Epithelial cell of esophagus (primary cell): ENCODE measurements around the gene SH3BGRL2.
"Not testable (repeated sequence)": the region's sequence is repeated elsewhere in the genome, so short reads cannot be mapped to it uniquely, and the experiment has no call there.

Experiments used
- DNase-seq: peaks from one replicate; pipeline ENCODE4 v3.0.0; 2010; ENCODE audit warnings: low read depth
- H3K4me3 ChIP-seq: 2 replicates; pipeline ENCODE4 v1.5.1; 2011; ENCODE audit warnings: mild to moderate bottlenecking, low read length, control low read depth
- CTCF ChIP-seq: IDR thresholded peaks from 2 replicates; pipeline ENCODE4 v1.5.1; 2011; ENCODE audit warnings: low read depth, mild to moderate bottlenecking, low read length, control low read depth, inconsistent platforms; ENCODE audit not compliant: insufficient read depth; ENCODE audit errors: missing control alignments

Gene SH3BGRL2

DNA sequence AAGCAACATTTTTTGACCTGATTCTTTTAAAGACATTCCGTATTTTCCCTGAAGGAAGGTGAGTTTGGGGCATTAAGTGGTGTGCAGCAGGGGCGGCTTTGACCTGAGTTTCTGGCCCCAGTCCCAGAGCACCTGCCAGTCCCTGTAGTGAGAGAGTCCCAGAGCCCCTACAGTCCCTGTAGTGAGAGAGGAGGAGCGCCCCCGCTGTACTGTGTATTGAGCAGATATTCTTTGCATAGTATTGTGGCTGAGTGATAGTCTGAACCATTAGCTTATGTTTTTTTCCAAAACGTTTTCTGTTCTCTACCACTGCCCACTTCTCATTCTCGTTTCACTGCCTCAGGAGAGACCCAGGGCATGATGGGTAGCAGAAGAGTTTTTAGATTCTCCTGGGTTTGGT lies 17.2 kb upstream of the SH3BGRL2 start:
- DNase-seq = no peak
- no peak for TF ChIP-seq CTCF

GRCh38 chr6:79614326-79615305 lies 16.5 kb upstream of the SH3BGRL2 start:
- DNase-seq = no peak
- H3K4me3 ChIP-seq = no peak overlapping the region
- TF ChIP-seq CTCF = no peak

More for the DNA sequence above, 17.2 kb upstream of the SH3BGRL2 start:
- no peak overlapping the region for H3K4me3 ChIP-seq

DNA sequence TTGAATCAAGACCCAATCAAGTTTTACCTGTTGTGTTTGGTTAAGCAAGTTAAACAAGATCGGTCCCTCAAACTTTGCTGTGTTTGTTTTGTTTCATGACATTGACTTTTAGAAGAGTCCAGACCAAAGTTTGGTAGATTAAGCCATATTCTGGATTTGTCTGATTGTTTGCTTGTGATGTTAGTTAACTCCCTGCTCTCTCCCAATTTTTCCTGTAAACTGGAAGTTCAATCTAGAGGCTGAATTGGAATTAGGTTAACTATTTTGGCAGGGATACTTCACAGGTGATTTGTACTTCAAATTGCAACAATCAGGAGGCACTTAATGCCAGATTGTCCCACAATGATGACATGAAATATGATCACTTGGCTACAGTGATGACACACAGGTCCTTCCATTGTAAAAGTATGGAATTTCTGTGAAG lies 13.6 kb upstream of the SH3BGRL2 start:
- TF ChIP-seq CTCF = no peak
- DNase-seq = peak; percentile 21
- H3K4me3 ChIP-seq = no peak overlapping the region

DNA sequence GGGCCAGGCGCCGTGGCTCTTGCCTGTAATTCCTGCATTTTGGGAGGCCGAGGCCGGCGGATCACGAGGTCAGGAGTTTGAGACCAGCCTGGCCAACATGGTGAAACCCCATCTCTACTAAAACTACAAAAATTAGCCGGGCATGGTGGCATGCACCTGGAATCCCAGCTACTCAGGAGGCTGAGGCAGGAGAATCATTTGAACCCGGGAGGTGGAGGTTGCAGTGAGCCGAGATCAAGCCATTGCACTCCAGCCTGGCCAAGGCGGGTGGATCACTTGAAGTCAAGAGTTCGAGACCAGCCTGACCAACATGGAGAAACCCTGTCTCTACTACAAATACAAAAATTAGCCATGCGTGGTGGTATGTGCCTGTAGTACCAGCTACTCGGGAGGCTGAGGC lies 12.7 kb upstream of the SH3BGRL2 start:
- not testable (repeated sequence) for DNase-seq, H3K4me3 ChIP-seq

DNA sequence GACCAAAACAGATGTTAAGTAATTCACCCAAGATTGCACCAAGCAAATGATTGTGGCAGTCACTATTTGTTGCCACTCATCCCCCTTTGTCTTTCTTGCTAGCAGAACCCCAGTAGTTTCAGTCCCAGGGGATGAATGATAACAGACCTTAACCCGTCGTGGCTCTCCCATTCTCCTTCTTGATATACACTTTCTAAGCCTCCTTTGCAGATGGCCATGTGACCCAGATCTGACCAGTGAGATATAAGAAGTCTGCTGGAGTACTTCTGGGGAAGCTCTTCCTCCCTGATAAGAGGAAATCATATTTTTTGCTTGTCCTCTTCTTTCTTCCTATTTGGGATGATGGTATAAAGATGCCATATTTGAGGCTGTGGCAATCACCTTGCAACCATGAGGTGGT lies 9.6 kb upstream of the SH3BGRL2 start:
- TF ChIP-seq CTCF = no peak
- DNase-seq = no peak

DNA sequence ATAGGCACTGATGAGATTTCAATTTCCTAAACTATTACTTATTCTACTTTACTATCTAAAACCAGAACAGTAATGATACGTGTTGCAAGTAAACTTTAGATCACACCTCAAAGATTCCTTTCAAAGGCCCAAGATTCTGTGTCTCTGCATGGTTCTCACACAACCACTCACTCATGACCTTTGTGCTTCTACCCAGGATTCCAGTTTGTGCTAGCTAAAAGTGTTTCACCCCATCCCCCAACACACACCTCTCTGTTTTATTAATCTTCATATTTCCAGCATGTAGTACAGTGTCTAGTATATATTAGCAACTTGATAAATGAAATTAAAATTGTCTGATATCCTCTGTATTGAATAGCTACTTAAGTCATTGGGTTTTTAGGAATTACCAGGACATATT lies 8.8 kb upstream of the SH3BGRL2 start:
- H3K4me3 ChIP-seq = no peak overlapping the region
- no peak for DNase-seq
- TF ChIP-seq CTCF = no peak

More for the DNA sequence above, 9.6 kb upstream of the SH3BGRL2 start:
- H3K4me3 ChIP-seq = no peak overlapping the region

DNA sequence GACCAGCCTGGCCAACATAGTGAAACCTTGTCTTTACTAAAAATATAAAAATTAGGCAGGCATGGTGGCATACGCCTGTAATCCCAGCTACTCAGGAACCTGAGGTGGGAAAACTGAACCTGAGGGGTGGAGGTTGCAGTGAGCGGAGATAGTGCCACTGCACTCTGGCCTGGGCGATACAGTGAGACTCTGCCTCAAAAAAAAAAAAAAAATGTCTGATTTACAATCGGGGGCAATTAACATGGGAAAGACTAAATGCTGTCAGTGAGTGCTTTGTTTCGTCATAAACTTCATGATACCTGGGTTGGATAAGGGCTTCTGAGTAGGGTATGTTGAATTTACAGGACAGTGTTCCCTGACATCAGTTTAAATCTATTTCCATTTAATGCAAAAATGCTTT lies 8.0 kb upstream of the SH3BGRL2 start:
- no peak for TF ChIP-seq CTCF
- no peak for DNase-seq
- H3K4me3 ChIP-seq = no peak overlapping the region
